Smooth muscle cell (in vitro differentiated cells): ENCODE results near the gene FLT3. TPM values are rescaled to one million over a fixed set of nuclear protein-coding genes. Genes with fewer than 3 reads are reported as not detected.
A peak's percentile ranks its signal among the peaks of the same experiment; 100 is the strongest.

Source experiments
- DNase-seq: peaks from one replicate; lab custom pipeline; 2025; ENCODE audit not compliant: unreplicated experiment; lab: John Stamatoyannopoulos, UW
- H2AFZ ChIP-seq: fragments of 200-600 bp; sonication (generic); 2 replicates; pipeline ENCODE4 v1.6.0; 2016; ENCODE audit warnings: antibody characterized with exemption, low read depth, mild to moderate bottlenecking
- H3F3A ChIP-seq: fragments of 200-600 bp; sonication (generic); 2 replicates; pipeline ENCODE4 v1.6.0; 2017; ENCODE audit warnings: antibody characterized with exemption, low read depth
- H3K27ac ChIP-seq: fragments of 200-600 bp; sonication (generic); 2 replicates; pipeline ENCODE4 v1.5.1; 2016; ENCODE audit warnings: low read depth, mild to moderate bottlenecking
- H3K27me3 ChIP-seq: fragments of 200-600 bp; sonication (generic); 2 replicates; pipeline ENCODE4 v1.6.1; 2016; ENCODE audit warnings: low read depth, mild to moderate bottlenecking
- H3K36me3 ChIP-seq: fragments of 200-600 bp; sonication (generic); 2 replicates; pipeline ENCODE4 v1.5.1; 2016; ENCODE audit warnings: low read depth
- H3K4me1 ChIP-seq: fragments of 200-600 bp; sonication (generic); 2 replicates; pipeline ENCODE4 v1.5.1; 2016; ENCODE audit warnings: low read depth
- H3K4me2 ChIP-seq: fragments of 200-600 bp; sonication (generic); 2 replicates; pipeline ENCODE4 v1.6.0; 2016; ENCODE audit warnings: mild to moderate bottlenecking
- H3K4me3 ChIP-seq: fragments of 200-600 bp; sonication (generic); 2 replicates; pipeline ENCODE4 v1.5.1; 2016; ENCODE audit warnings: mild to moderate bottlenecking
- H3K79me2 ChIP-seq: fragments of 200-600 bp; sonication (generic); 2 replicates; pipeline ENCODE4 v1.6.0; 2016; ENCODE audit warnings: low read depth, mild to moderate bottlenecking
- H3K9ac ChIP-seq: fragments of 200-600 bp; sonication (generic); 2 replicates; pipeline ENCODE4 v1.6.0; 2016; ENCODE audit warnings: low read depth
- H3K9me3 ChIP-seq: fragments of 200-600 bp; sonication (generic); replicated peaks from 2 replicates; pipeline ENCODE4 v1.5.1; 2016; ENCODE audit warnings: low read depth
- H4K20me1 ChIP-seq: fragments of 200-600 bp; sonication (generic); 2 replicates; pipeline ENCODE4 v1.6.0; 2016; ENCODE audit warnings: low read depth
- WGBS: methylation state at CpG from one replicate; pipeline ENCODE4 v1.1.7; 2016; ENCODE audit warnings: low lambda C conversion rate; 5-methylcytosine and 5-hydroxymethylcytosine counted together
- polyA plus RNA-seq: library from polyadenylated mRNA; unstranded; fragments of >200 nt; fragmentation: Nextera tagmentation; extraction: Ambion mirVana; gene quantifications from 2 replicates; pipeline ENCODE4 v1.2.1, GENCODE V29; 2016
- total RNA-seq: library from RNA; depleted of rRNA; stranded (reverse); fragments of >200 nt; gene quantifications from 2 replicates; pipeline ENCODE4 v1.2.3, GENCODE V29; 2014
- TF ChIP-seq, protein P1 (sequence below): fragments of 200-600 bp; sonication (generic); IDR thresholded peaks from 2 replicates; pipeline ENCODE4 v1.5.1; 2017; ENCODE audit warnings: borderline replicate concordance, mild to moderate bottlenecking, antibody characterized with exemption; ENCODE audit not compliant: insufficient read depth, poor library complexity, severe bottlenecking

FLT3 gene
- total and polyA plus RNA-seq, 2 experiments from 2014 or later = not detected

DNA sequence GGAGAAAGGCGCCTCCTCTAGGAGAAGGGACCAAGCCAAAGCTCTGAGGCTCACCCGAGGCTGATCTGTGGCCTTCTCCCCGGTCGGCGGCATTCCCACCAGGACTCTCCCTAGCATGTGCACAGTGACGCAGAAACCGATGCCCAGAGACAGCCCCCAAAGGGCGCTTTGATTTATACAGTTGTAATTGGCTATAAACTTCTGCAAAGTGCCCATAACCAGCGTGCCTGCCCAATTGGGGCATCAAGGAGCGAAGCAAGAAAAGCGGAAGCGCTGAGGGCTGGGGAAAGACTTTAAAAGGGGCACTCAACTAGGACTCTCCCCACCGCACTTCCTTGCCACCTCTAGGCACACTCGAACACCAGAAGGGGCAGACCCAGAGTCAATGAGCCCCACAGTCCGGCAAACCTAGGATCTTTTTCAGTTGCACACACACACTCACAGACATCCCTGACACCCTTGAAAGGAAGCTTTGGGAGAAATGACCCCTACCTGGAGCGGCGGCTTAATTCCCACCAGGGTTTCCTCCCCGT is 133.1 kb downstream of the FLT3 start:
- no peak for DNase-seq
- no peaks in the 10 kb centered on the region for H3K79me2 ChIP-seq
- H3F3A ChIP-seq = no peaks in the 10 kb centered on the region
- TF ChIP-seq, protein P1, sequence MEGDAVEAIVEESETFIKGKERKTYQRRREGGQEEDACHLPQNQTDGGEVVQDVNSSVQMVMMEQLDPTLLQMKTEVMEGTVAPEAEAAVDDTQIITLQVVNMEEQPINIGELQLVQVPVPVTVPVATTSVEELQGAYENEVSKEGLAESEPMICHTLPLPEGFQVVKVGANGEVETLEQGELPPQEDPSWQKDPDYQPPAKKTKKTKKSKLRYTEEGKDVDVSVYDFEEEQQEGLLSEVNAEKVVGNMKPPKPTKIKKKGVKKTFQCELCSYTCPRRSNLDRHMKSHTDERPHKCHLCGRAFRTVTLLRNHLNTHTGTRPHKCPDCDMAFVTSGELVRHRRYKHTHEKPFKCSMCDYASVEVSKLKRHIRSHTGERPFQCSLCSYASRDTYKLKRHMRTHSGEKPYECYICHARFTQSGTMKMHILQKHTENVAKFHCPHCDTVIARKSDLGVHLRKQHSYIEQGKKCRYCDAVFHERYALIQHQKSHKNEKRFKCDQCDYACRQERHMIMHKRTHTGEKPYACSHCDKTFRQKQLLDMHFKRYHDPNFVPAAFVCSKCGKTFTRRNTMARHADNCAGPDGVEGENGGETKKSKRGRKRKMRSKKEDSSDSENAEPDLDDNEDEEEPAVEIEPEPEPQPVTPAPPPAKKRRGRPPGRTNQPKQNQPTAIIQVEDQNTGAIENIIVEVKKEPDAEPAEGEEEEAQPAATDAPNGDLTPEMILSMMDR = no peak
- peaks cover 98% of the 10 kb centered on the region for H3K27me3 ChIP-seq
- H3K4me2 ChIP-seq = peak overlapping the region; percentile 81
- peaks cover 42% of the 10 kb centered on the region for H3K4me1 ChIP-seq
- no peaks in the 10 kb centered on the region for H3K36me3 ChIP-seq
- H3K9ac ChIP-seq = no peak overlapping the region
- H3K9me3 ChIP-seq = no peaks in the 10 kb centered on the region
- H4K20me1 ChIP-seq = no peaks in the 10 kb centered on the region
- 4% methylated on average over 18 of the region's 18 CpGs for WGBS
- peak overlapping the region; percentile 43 for H3K4me3 ChIP-seq
- H2AFZ ChIP-seq = no peak overlapping the region
- no peak overlapping the region for H3K27ac ChIP-seq

DNA sequence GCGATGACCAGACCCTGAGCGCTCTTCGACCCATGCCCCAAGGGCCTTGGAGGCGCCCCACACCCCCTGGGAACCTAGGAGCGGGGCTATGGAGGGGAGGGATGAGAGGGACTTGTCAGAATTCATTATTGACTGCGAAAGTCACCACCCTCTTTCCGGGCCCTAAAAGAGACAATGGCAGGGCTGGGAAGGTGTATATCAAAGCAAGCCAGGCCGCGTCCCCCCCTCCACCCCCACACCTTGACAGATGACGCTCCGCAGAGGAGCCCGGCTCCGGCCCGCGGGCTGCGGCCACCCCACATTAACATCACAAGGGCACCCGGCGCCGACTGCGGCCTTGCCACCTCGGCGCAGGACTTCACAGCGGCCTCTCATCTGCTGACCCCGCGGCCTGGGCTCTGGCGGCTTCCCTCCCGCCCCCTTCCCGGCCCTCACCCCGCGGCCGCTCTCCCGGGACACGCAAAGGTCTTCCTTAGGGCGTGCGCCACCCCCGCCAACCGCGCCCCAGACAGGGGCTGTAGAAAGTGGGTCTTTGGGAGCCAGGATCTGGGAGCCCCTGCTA is 133.7 kb downstream of the FLT3 start:
- Histone ChIP-seq H3K9me3 (no peaks in the 10 kb centered on the region), H3K27ac (no peak overlapping the region), H3K9ac (no peak overlapping the region), H3K4me1 (peaks cover 38% of the 10 kb centered on the region), H3K4me3 (peak overlapping the region; percentile 43), H3K79me2 (no peaks in the 10 kb centered on the region), H3K36me3 (no peaks in the 10 kb centered on the region), H3K4me2 (peak overlapping the region; percentile 74), H3K27me3 (peaks cover 98% of the 10 kb centered on the region), H4K20me1 (no peaks in the 10 kb centered on the region), H2AFZ (no peak overlapping the region), H3F3A (no peaks in the 10 kb centered on the region)
- TF ChIP-seq, protein P1 = no peak
- under 1% methylated on average over 25 of the region's 38 CpGs for WGBS
- DNase-seq = no peak

DNA sequence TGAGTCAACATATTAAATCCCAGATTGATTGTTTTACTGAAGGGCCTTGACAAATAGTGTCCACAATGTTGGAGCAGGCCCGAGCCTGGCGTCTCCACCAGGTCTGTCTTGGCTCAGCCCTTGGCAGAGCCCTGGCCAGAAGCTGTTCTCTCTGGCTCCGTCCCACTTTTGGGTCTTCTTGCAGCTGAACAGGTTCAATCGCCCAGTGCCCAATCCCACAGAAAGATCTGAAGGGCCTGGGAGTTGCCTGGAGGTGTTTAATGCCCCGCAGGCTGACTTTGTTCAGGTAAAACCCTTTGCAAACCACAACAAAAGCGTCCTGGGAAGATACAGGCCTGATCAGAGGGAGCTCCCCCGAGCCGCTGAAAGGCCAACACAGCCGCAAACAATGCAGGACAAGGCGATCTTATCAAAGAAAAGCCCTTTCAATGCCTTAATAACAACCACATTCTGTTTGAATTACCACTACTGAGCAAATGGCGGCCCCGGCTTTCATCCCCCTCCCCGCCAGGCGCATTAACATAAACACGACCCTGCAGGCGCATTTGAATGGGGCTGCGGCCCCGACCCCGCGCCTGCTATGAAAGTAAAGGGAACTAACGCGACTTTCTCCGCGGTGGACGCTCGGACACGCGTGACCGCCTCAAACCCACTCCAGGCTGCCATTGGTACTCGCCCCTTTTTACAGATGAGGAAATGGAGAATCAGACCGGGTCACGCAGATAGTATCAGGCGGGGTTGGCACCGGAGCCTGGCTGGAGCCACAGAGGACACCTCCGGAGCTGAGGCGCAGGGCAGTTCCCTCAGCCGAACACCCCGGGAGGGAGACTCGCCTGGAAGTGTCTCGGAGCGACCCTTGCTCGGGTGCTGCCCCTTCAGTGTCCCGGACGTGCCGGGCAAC is 134.4 kb downstream of the FLT3 start:
- H3K9me3 ChIP-seq = no peaks in the 10 kb centered on the region
- DNase-seq = no peak
- no peak overlapping the region for H3K9ac ChIP-seq
- H2AFZ ChIP-seq = no peak overlapping the region
- TF ChIP-seq, protein P1 = no peak
- WGBS = 3% methylated on average over 45 of the region's 45 CpGs
- no peaks in the 10 kb centered on the region for H3K36me3 ChIP-seq
- H3K4me2 ChIP-seq = peak overlapping the region; percentile 74
- H3K79me2 ChIP-seq = no peaks in the 10 kb centered on the region
- peak overlapping the region; percentile 43 for H3K4me3 ChIP-seq
- no peak overlapping the region for H3K27ac ChIP-seq
- no peaks in the 10 kb centered on the region for H3F3A ChIP-seq
- peaks cover 34% of the 10 kb centered on the region for H3K4me1 ChIP-seq
- H3K27me3 ChIP-seq = peaks cover 98% of the 10 kb centered on the region
- no peaks in the 10 kb centered on the region for H4K20me1 ChIP-seq
